ENCODE data around the gene PTPRG.

Gene PTPRG

DNA sequence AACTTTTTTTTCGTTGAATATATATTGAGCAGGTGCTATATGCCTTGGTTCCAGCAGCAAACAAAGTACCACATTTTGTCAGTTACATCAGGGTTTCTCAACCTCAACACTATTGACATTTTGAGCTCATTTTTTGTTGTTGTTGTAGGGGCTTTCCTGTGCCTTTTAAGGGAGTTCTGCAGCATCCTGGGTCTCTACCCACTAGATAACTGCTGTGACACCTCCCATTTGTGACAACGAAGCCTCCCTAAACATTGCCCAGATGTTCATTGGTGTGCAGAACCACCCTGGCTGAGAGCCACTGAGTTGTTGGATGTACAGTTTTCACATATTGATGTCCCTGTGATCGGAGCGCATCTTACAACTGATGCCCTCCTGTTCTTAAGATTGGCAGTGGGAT lies 382.6 kb downstream of the PTPRG start:
- no peak for DNase-seq

- no peak for DNase-seq
These were observed 383.4 kb downstream of the PTPRG start for GRCh38 chr3:61944726-61945125.

DNA sequence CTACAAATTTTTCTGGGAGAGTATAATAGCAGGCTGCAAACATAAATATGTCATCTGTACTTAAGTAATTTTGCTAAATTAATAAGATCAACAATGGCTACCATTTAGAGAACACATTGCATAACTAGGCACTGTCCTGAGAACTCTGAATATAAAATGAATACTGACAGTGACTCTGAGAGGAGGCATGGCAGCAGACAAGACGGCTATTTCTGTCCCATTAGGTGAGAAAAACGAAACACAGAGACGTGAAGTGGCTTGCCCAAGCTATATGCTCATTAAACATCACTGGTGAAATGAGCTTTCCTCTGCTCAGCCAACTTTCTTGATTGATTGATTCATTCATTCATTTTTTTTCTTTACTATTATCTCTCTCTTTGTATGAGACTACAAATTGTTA lies 384.3 kb downstream of the PTPRG start:
- DNase-seq = no peak

DNA sequence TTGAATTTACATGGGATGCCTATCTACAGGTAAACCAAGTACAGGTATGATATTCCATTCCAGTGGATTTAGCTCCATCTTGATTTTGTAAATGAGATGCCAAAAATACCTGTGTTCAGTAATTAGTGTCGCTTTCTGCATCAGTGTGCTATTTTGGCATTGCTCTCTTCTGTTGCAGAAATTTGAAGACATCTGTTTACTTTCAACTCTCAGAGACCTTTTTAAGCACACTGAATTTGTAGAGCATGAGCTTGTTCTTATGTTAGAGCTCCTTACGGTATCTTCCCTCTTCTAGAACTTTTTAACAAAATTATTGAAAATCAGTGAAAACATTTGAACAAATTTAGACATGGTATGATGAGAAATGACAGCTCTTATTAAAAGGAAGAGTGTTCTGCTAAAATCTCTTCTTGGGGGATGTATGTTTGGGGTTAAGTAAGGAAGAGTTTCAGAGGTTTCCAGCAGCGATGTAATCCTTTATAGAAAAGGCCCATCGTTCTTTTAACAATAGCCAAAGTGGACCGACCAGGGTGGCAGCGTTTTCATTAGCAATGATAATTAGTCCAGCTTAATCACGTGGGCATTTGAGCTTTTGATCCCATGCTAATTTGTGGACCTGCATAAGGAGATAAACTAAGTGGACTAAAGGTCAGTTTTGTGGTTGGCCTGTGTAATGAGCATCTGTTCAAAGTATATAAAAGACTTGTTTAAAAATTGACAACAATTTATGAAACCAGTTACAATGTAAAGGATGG lies 385.4 kb downstream of the PTPRG start:
- no peak for DNase-seq

DNA sequence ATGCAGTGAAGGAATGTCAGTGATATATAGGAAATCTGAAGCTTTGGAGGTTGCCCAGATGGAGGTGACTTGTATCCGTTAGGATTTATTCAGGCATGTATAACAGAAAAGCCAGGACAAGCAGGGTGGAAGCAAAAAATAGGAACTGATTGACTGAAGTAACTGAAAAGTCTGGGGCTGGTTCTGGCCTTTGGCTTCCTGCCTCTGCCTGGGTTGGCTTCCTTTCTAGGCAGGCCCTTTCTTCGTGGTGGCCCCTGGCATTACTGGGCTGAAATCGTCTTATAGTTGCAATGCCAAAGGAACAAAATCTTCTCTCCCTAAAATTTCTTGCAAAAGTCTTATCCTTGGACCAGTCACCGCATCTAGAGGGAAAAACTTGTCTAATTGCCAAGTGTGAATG lies 386.1 kb downstream of the PTPRG start:
- DNase-seq = no peak

DNA sequence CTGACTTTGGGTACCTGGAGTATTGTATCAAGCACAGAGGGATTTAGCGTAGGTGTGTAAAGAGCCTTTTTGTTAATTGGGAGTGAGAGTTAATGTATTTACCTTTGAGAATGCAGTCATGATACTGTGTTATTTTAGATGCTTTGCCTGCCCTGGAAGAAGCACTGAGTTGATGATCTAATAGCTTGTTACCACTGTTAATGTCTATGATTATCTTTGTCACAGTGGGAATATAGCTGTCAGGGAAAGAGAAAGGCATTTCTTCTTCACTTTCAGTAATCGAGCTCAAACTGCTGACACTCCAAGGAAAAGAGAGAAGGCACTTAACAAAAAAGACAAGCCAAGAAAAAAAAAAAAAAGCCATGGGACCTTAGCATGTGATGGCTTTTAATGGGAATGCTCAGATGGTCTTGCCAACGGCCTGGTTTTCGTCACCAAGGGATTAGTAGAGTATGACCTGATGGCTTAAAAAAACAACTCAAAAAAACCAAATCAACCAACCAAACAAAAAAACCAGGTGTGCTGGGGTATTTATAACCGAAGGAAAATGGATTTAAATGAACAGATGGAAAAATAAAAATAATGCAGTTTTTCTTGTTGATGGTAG lies 387.4 kb downstream of the PTPRG start:
- no peak for DNase-seq

GRCh38 chr3:61954097-61954540 lies 392.7 kb downstream of the PTPRG start:
- no peak for DNase-seq

DNA sequence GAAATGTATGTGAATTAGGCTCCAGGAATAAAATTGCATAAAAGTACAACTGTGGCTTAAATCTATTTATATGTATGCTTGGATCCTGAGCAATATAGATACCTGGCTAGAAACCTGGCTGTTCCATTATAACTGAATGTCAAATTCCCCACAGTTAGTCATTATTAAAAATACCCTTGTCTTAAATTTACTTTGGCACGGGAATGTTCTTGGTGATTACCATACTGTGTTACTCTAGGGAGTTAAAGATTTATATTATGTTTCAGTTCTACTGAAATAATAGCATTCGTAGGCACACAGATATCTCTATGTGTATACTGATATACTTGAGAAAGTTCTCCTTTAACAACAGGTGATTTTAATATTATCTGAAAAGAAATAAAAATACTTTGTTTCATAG lies 394.1 kb downstream of the PTPRG start:
- no peak for DNase-seq

DNA sequence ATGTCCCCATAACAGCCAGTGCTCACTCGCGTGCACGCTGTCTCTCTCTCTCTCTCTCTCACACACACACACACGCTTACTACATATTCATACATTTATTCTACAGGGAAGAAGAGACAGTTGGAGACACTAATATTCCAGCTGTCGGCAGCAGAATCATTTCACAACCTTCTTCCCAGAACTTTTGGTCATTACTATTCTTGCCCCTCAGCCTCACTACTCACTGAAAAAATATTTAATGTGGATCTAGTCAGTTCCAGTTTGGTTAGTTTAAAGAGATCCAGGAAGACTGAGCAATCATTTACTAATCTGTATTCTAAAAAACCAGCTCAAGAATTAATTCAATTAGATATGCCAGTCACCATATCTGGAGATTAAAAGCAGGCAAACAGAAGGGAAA lies 394.9 kb downstream of the PTPRG start:
- DNase-seq = no peak

GRCh38 chr3:61957259-61957658 lies 395.9 kb downstream of the PTPRG start:
- no peak for DNase-seq

GRCh38 chr3:61960976-61961375 lies 399.6 kb downstream of the PTPRG start:
- no peak for DNase-seq

DNA sequence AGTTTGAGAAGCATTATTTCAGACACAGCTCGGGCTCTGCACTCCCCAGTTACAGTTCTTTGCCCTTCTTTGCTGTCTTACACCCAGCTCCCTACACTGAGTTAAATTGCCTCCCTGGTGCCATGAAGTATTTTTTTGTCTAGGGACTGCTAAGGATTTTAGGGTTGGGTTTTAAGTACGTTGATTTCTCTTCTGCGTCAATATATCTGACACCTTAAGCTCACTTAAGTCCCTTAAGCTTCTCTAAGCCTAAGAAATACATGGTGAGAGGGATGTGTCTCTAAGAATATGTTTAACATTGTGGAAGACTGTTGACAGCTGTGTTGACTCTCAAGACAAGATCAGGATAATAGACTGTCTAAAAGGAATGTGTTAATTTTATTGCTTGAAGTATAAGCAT lies 400.5 kb downstream of the PTPRG start:
- DNase-seq = no peak

GRCh38 chr3:61964566-61964965 lies 403.2 kb downstream of the PTPRG start:
- no peak for DNase-seq

GRCh38 chr3:61965770-61966131 lies 404.4 kb downstream of the PTPRG start:
- DNase-seq = no peak

DNA sequence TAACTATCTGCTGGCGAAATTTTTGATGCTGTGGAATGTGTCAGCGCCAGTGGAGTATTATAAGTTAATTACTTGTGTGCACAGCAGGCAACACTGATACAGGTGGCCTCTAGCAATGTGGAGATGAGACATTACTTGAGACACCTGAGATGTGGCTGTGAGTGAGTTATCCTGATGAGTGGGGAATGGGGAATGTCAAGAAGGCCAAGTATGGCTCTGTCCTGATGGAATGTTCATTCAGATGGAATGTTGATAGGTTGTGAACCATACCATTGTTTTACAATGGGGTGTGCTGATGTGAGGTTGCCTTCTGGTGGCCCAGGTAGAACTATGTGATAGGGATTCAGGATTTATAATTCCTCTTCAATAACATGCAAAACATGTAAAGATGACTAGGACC lies 404.8 kb downstream of the PTPRG start:
- no peak for DNase-seq

DNA sequence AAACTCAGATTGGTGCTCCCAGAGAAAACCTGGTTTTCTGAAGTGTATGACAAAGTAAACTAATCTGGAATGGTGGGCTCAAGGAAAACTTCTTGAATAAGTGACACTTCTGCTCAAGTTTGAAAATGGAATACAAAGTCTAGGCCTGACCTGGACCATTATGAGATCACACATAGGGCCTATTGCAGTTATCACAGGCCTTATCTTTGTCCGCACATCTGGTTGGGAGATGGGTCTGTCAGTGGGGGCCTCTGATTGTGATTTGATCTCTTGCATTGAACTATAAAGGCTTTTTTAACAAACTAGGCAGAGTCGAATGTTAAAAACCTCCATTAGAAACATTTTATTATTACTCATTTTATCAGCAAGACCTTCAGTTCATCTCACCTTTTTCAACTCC lies 405.6 kb downstream of the PTPRG start:
- DNase-seq = no peak

DNA sequence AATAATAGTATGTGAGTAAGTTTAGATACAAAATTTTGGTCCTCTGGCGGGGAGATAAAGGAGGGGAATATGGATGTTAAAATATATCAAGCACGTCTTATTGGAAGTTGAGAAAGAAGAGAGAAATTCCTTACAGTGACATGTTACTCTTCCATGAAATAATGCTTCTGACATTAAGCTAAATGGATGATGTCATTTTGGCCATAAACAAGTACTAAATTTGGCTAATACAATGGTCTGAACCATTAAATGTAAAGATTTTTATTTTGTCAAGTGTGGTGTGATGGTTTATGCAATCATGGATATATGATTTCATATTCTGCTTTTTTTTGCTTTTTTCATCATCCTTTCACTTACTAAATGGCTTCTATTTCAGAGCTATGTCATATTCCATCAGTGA lies 406.6 kb downstream of the PTPRG start:
- no peak for DNase-seq

GRCh38 chr3:61974662-61975061 lies 413.3 kb downstream of the PTPRG start:
- no peak for DNase-seq

- no peak for DNase-seq
These were observed 413.8 kb downstream of the PTPRG start for GRCh38 chr3:61975199-61975598.

GRCh38 chr3:61975936-61976335 lies 414.6 kb downstream of the PTPRG start:
- no peak for DNase-seq

GRCh38 chr3:61978460-61979419 lies 417.4 kb downstream of the PTPRG start:
- no peak for DNase-seq

- no peak for DNase-seq
These were observed 418.3 kb downstream of the PTPRG start for GRCh38 chr3:61979638-61980037.

DNA sequence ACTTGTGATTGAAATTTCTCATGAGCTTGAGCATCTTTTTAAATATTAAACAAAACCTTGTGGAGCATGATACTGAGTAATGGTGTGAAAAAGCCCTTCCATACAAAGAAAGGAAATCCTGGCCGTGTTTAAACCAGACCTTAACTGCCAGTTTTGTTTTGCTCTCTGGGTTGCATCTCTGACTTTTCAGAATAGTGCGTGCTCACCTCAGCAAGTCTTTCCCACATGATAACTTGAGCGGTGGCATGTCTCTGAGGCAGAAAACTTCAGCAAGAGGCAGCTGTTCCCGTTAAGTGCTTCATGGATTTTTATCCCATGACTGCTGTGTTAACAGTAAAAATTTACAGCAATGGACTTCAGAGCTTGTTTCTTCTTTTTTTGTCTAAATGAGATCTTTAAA lies 418.7 kb downstream of the PTPRG start:
- DNase-seq = no peak

GRCh38 chr3:61981060-61981459 lies 419.7 kb downstream of the PTPRG start:
- no peak for DNase-seq
